PC-9 (cell line): Measurements from ENCODE around the gene MUSTN1. TPM values are rescaled to one million over a fixed set of nuclear protein-coding genes. Genes with fewer than 3 reads are reported as not detected.

ENCODE experiments used
- BruUV-seq: library from RNA; stranded (reverse); fragments of 400-500 nt; replicated peaks from 2 replicates; lab custom pipeline; 2021; lab: Mats Ljungman, UMichigan
- CTCF ChIA-PET: fragments of 300-600 bp; sonication (Branson Sonifier 250); formaldehyde crosslinking; loops from one replicate; lab custom pipeline; 2022; ENCODE audit warnings: antibody characterized with exemption; lab: Charles Lee
- POLR2A ChIA-PET: fragments of 300-600 bp; sonication (Branson Sonifier 250); formaldehyde crosslinking; loops from one replicate; lab custom pipeline; 2022; ENCODE audit warnings: antibody characterized with exemption; ENCODE audit not compliant: unreplicated experiment; lab: Charles Lee
- DNase-seq, 2 experiments: peaks; one replicate each; pipeline versions ENCODE4 v3.0.0 to v3.0.0-alpha.2; 2015 to 2022; ENCODE audit warnings: mixed read lengths in 1 of 2
- H2AFZ ChIP-seq: fragments of 200-600 bp; sonication (generic); 2 replicates; pipeline ENCODE4 v1.8.1; 2017; ENCODE audit warnings: antibody characterized with exemption
- H3F3A ChIP-seq: fragments of 200-600 bp; sonication (generic); 2 replicates; pipeline ENCODE4 v1.8.1; 2017; ENCODE audit warnings: antibody characterized with exemption, mild to moderate bottlenecking, low read depth; ENCODE audit not compliant: insufficient read depth
- H3K27ac ChIP-seq: fragments of 200-600 bp; sonication (generic); 2 replicates; pipeline ENCODE4 v1.6.1; 2016; ENCODE audit warnings: mixed run types
- H3K27me3 ChIP-seq: fragments of 200-600 bp; sonication (generic); 2 replicates; pipeline ENCODE4 v1.6.1; 2016; ENCODE audit warnings: low read depth, mixed run types; ENCODE audit not compliant: insufficient read depth
- H3K36me3 ChIP-seq: fragments of 200-600 bp; sonication (generic); 2 replicates; pipeline ENCODE4 v1.6.1; 2016; ENCODE audit warnings: low read depth, mixed run types
- H3K4me1 ChIP-seq: fragments of 200-600 bp; sonication (generic); replicated peaks from 2 replicates; pipeline ENCODE4 v1.6.1; 2016; ENCODE audit warnings: mixed run types; ENCODE audit not compliant: insufficient read depth
- H3K4me2 ChIP-seq: fragments of 200-600 bp; sonication (generic); 2 replicates; pipeline ENCODE4 v1.6.1; 2017; ENCODE audit warnings: mixed run types
- H3K4me3 ChIP-seq: fragments of 200-600 bp; sonication (generic); 2 replicates; pipeline ENCODE4 v1.6.1; 2016; ENCODE audit warnings: mixed run types
- H3K79me2 ChIP-seq: fragments of 200-600 bp; sonication (generic); 2 replicates; pipeline ENCODE4 v1.6.1; 2017; ENCODE audit warnings: low read depth, mixed run types
- H3K9me2 ChIP-seq: fragments of 200-600 bp; sonication (generic); 2 replicates; pipeline ENCODE4 v1.8.1; 2017; ENCODE audit warnings: mild to moderate bottlenecking; ENCODE audit not compliant: insufficient read depth
- H3K9me3 ChIP-seq: fragments of 200-600 bp; sonication (generic); 2 replicates; pipeline ENCODE4 v1.8.1; 2016; ENCODE audit warnings: low read depth; ENCODE audit not compliant: insufficient read depth
- H4K20me1 ChIP-seq: fragments of 200-600 bp; sonication (generic); 2 replicates; pipeline ENCODE4 v1.8.1; 2017; ENCODE audit not compliant: insufficient read depth
- EZH2 ChIP-seq: fragments of 200-600 bp; sonication (generic); IDR thresholded peaks from 2 replicates; pipeline ENCODE4 v1.8.0; 2017; ENCODE audit warnings: antibody characterized with exemption, low read depth
- intact Hi-C: fragments of 100-400 bp; cut with micrococcal nuclease; formaldehyde crosslinking; loops from one replicate; pipeline ENCODE4 v1.10.0; 2022; ENCODE audit not compliant: unreplicated experiment
- total RNA-seq: library from RNA; stranded (reverse); gene quantifications from 2 replicates; pipeline ENCODE4 v1.2.3, GENCODE V29; 2021
- TF ChIP-seq, protein P1 (sequence below): fragments of 200-600 bp; sonication (generic); conservative IDR thresholded peaks from 2 replicates; pipeline ENCODE4 v1.6.1; 2017; ENCODE audit warnings: mixed run types, antibody characterized with exemption, mild to moderate bottlenecking, moderate library complexity

MUSTN1 gene
- total RNA-seq, 1 experiment from 2014 or later = not detected

DNA sequence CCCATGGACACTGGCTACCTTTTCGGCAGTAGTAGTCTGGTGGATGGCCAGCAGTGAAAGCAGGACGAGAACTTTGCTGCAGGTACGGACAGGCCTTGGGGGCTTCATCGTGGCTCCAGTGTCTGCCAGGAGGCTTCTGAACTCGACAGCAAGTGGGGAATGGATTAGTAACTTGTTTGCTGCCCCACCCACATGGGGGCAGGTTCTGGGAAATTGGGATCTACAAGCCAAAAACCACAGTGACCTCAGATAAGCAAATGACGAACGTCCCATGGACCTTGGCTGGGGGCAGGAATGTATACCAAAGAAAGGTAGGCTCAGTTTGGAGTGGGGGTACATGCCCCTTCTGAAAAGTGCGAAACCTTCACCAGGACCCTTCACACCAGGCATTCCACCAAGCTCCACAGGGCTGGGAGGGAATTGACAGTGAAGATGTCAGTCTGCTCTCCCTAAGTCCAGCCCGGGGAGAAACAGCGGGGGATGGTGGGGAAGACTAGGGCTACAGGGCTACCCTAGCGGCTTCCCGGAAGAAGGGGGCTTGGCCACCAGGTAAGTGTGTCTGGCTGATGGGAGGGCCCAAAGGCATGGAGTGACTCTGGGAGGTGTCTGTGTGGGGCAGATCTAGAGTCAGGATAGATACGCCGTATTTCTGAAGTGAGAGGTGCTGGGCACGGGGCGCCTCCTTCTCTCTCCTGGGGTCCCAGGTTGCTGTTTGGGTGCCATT, 4.1 kb downstream of the MUSTN1 start, which contains the start of gene ITIH4:
ITIH4 (minus strand) TSS at position 138 of the 724 bp plus-strand sequence; CDS start at position 108, 30 bp downstream.
- CTCF ChIA-PET = no interaction called here

DNA sequence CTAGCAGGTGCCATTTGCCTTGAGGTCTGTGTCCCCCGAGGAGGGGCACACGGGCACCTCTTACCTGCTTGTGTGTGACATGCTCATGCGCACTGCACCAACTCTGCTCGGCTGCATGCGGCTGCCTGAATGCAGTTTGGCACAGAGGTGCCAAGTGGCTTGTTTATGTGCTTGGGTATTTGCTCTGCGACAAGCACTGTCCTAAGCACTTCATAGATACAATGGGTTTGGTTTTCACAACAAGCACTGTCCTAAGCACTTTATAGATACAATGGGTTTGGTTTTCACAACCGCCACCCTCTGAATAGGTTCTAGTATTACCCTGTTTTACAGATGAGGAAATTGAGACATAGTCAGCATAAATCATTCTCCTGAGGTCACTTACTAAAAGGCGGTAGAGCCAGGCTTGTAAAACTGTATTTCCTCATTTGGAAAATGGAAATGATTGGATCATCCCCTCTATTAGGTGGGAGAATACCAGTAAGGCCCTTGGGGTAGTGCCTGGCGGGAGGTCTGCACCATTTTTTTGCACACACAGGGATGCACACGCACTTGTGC, 4.8 kb downstream of the MUSTN1 start:
- Histone ChIP-seq H3K27ac (no peak overlapping the region), H3K4me1 (peaks cover 11% of the 10 kb centered on the region), H3K36me3 (no peaks in the 10 kb centered on the region), H3K79me2 (no peaks in the 10 kb centered on the region), H3K4me3 (no peak overlapping the region), H4K20me1 (peaks cover 4% of the 10 kb centered on the region; the same call in 1 of the 2 replicates), H2AFZ (no peak overlapping the region), H3K27me3 (no peaks in the 10 kb centered on the region), H3F3A (peaks cover 3% of the 10 kb centered on the region; the same call in 1 of the 2 replicates), H3K9me3 (no peaks in the 10 kb centered on the region), H3K4me2 (no peak overlapping the region), H3K9me2 (no peaks in the 10 kb centered on the region)
- DNase-seq = no peak
- no TSS peak for BruUV-seq
- ChIA-PET POLR2A (no interaction called here), CTCF (no interaction called here)
- TF ChIP-seq EZH2 = no peak
- TF ChIP-seq, protein P1, sequence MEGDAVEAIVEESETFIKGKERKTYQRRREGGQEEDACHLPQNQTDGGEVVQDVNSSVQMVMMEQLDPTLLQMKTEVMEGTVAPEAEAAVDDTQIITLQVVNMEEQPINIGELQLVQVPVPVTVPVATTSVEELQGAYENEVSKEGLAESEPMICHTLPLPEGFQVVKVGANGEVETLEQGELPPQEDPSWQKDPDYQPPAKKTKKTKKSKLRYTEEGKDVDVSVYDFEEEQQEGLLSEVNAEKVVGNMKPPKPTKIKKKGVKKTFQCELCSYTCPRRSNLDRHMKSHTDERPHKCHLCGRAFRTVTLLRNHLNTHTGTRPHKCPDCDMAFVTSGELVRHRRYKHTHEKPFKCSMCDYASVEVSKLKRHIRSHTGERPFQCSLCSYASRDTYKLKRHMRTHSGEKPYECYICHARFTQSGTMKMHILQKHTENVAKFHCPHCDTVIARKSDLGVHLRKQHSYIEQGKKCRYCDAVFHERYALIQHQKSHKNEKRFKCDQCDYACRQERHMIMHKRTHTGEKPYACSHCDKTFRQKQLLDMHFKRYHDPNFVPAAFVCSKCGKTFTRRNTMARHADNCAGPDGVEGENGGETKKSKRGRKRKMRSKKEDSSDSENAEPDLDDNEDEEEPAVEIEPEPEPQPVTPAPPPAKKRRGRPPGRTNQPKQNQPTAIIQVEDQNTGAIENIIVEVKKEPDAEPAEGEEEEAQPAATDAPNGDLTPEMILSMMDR = no peak
- intact Hi-C loops = no loop called here

More for the DNA sequence above, 4.1 kb downstream of the MUSTN1 start, which contains the start of gene ITIH4:
- Histone ChIP-seq H2AFZ (no peak within 1 kb of the TSS), H3K4me2 (peak within 1 kb of the TSS; percentile 61), H3K27ac (no peak within 1 kb of the TSS), H3K9me2 (no peaks in the 10 kb centered on the region), H3F3A (peaks cover 3% of the 10 kb centered on the region; the same call in 1 of the 2 replicates), H3K27me3 (no peaks in the 10 kb centered on the region), H3K79me2 (no peaks in the 10 kb centered on the region), H3K36me3 (no peaks in the 10 kb centered on the region), H4K20me1 (peaks cover 4% of the 10 kb centered on the region; the same call in 1 of the 2 replicates), H3K4me3 (no peak within 1 kb of the TSS), H3K9me3 (no peaks in the 10 kb centered on the region), H3K4me1 (peaks cover 11% of the 10 kb centered on the region)
- BruUV-seq = no TSS peak
- intact Hi-C loops = no loop called here
- TF ChIP-seq EZH2 = no peak
- TF ChIP-seq, protein P1 = no peak
- POLR2A ChIA-PET = no interaction called here
- no peak for DNase-seq

DNA sequence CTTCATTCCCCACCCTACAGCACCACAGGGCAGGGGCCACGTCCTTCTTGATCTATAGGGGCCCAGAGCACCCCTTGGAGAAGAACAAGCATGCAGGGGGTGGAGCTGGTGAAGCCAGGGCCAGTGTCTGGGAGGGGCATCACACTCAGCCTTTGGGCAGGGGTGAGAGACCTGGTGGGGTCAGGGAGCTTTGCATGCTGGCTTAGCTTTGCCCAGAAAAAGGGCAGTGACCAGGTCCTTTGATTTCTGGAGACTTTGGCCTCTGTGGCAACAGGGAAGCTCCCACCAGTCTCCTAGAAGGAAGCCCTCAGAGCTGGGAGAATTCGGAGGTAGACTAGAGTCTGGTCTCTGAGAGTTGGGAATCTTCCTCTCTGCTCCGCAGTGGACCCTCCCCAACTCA, 5.3 kb downstream of the MUSTN1 start:
- no TSS peak for BruUV-seq
- intact Hi-C loops = no loop called here
- Histone ChIP-seq H2AFZ (no peak overlapping the region), H3K27me3 (no peaks in the 10 kb centered on the region), H4K20me1 (peaks cover 4% of the 10 kb centered on the region; the same call in 1 of the 2 replicates), H3K4me2 (no peak overlapping the region), H3K36me3 (no peaks in the 10 kb centered on the region), H3K9me3 (no peaks in the 10 kb centered on the region), H3K9me2 (no peaks in the 10 kb centered on the region), H3F3A (peaks cover 3% of the 10 kb centered on the region; the same call in 1 of the 2 replicates), H3K4me1 (peaks cover 11% of the 10 kb centered on the region), H3K4me3 (no peak overlapping the region), H3K27ac (no peak overlapping the region), H3K79me2 (no peaks in the 10 kb centered on the region)
- ChIA-PET POLR2A (no interaction called here), CTCF (no interaction called here)
- no peak for TF ChIP-seq EZH2
- TF ChIP-seq, protein P1 = no peak
- no peak for DNase-seq
